Right ventricle myocardium superior (tissue), 1 donor: Measurements from ENCODE around the gene ST3GAL6. TPM values are rescaled to one million over a fixed set of nuclear protein-coding genes. Genes with fewer than 3 reads are reported as not detected.
A peak's percentile ranks its signal among the peaks of the same experiment; 100 is the strongest.

Source experiments
- ATAC-seq: fragments of 200-7000 bp; cut with Tn5 transposase; one replicate; pipeline ENCODE4 v1.9.1; 2020; ENCODE audit warnings: mild to moderate bottlenecking; ENCODE audit not compliant: poor library complexity
- DNase-seq: peaks from one replicate; pipeline ENCODE4 v3.0.0-alpha.2; 2020
- intact Hi-C: fragments of 100-400 bp; cut with DNase I; formaldehyde crosslinking; loops from one replicate; pipeline ENCODE4 v1.11.2; 2022
- total RNA-seq: library from RNA; stranded (reverse); fragmentation: NEBNext Ultra II Directional; extraction: Animal tissue kit (Norgen Biotek cat#: 25700); gene quantifications from one replicate; pipeline ENCODE4 v1.2.1, GENCODE V29; 2021
- donor health status: DM: no; HTN: yes; CAD: no; lungs with severe emphysema.

ST3GAL6 gene
- total RNA-seq, 1 donor from 2014 or later = 34.1 TPM

- DNase-seq (no peak), ATAC-seq (peak; percentile 32)
- intact Hi-C loops = no loop called here
Measured at GRCh38 chr3:98787181-98787580, 24.0 kb downstream of the ST3GAL6 start.

GRCh38 chr3:98788651-98789050, 25.5 kb downstream of the ST3GAL6 start:
- no peak for ATAC-seq
- intact Hi-C loops = no loop called here
- peak; percentile 47 for DNase-seq

DNA sequence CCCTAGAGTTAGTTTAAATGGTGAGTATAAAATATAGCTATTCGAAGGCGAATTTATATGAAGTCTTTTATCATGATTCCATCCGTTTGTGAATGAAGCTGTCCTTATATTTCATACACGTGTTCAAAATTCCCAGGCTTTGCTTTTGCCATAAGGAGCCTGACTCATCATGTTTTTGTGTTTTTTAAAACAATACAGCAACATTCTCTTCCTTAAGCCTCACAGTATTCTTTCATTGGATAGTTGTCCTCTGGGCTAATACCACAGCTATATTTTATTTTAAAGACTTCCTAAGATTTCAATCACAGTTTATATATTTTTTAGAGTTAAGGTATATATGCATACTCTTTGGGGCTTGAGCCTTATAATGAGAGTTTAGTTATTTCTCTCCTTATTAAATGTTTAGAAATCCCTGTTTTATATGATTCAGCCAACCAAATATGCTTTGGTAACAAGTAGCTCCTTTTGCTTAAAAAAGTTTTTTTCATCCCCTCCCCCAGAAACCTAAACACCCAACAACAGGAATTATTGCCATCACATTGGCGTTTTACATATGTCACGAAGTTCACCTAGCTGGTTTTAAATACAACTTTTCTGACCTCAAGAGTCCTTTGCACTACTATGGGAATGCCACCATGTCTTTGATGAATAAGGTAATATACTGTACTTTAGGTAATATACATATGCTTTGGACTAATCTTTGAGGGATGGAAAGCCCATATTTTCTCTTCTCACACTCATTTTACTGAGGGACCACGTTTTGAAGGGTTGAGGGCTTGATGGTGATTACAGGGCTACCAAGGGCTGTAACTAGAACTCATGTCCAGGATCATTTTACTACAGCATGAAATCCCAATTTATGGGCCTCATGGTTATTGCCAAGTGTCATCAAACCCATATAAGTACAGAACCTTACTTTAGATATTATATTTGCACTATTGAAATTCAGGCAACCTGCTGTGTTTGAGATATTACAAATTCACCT, 28.5 kb downstream of the ST3GAL6 start:
- intact Hi-C loops = loop anchor here (5.0 kb wide), 1 partner anchor 59 kb away; no protein-coding TSS in a partner anchor
- ATAC-seq = no peak

GRCh38 chr3:98793971-98794370, 30.8 kb downstream of the ST3GAL6 start:
- ATAC-seq (no peak), DNase-seq (no peak)
- intact Hi-C loops = loop anchor here (5.0 kb wide), 1 partner anchor 62 kb away; no protein-coding TSS in a partner anchor

More for the DNA sequence above, 28.5 kb downstream of the ST3GAL6 start:
- DNase-seq = no peak

- ATAC-seq = no peak
- intact Hi-C loops = loop anchor here (5.0 kb wide), 1 partner anchor 194 kb away; no protein-coding TSS in a partner anchor
- DNase-seq = no peak
Measured at GRCh38 chr3:98796334-98796733, 33.2 kb downstream of the ST3GAL6 start.

DNA sequence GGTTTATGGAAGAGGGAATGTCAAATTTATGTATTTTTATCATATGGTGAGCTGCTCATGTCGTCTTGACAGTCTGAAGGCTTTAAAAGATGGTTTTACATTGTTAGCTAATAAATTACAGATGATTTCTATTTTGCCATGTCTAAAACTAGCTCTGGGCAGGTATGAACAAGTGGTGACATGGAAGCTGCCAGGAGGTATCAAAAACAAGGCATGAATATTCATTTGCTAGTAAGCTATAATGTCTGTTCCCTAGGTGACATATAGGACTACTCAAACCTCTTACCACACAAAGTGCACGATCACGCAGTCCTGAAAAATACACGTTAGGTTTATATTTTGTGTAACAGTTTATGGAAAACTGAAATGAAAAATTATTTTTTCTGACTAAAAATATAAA, 34.8 kb downstream of the ST3GAL6 start:
- DNase-seq (no peak), ATAC-seq (no peak)
- intact Hi-C loops = loop anchor here (5.0 kb wide), 1 partner anchor 196 kb away; no protein-coding TSS in a partner anchor

DNA sequence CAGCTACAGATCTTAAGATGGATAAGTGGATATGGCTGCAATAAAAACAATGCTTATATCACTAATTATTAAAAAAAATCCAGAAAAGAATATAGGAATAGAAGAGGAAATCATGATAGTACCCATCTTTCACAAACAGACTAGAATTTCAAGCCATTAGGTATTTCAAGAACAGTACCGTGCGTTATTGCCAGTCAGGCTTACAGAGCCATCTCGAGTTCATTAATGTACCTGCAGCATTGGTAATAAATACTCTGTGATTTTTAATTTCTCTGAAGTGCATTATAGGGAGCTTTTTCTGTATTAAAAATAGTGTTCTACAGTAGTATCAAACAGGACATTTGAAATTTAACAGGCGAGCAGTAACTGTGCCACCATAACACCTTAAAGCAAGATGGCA, 35.7 kb downstream of the ST3GAL6 start:
- peak; percentile 57 for ATAC-seq
- intact Hi-C loops = loop anchor here (5.0 kb wide), 1 partner anchor 197 kb away; no protein-coding TSS in a partner anchor

GRCh38 chr3:98799479-98799878, 36.3 kb downstream of the ST3GAL6 start:
- ATAC-seq (no peak), DNase-seq (no peak)
- intact Hi-C loops = loop anchor here (5.0 kb wide), 1 partner anchor 197 kb away; no protein-coding TSS in a partner anchor

More for the DNA sequence above, 35.7 kb downstream of the ST3GAL6 start:
- no peak for DNase-seq

DNA sequence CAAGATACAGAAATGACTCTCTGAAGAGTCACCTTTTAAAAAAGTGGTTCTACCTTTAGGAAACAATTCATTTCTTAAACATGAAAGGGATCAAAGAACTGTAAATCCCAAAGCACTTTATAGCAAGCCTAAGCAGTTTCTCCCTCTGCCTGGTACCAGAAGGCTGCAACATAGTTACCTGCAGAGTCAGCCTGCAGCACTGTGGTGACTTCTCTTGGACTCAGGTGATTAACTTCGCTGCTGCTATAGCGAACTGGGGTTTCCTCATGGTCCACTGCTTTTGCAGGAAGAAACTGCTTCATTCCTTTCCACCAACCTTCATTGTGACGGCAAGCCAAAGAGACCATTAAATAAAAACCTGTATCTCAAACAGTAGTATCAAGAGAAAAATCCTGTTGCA, 37.3 kb downstream of the ST3GAL6 start:
- ATAC-seq (no peak), DNase-seq (no peak)
- intact Hi-C loops = no loop called here

GRCh38 chr3:98801043-98801747, 38.1 kb downstream of the ST3GAL6 start:
- intact Hi-C loops = no loop called here
- DNase-seq (no peak), ATAC-seq (no peak)

- DNase-seq = no peak
- intact Hi-C loops = no loop called here
- no peak for ATAC-seq
Measured at GRCh38 chr3:98805571-98805970, 42.4 kb downstream of the ST3GAL6 start.

- intact Hi-C loops = no loop called here
- DNase-seq (no peak), ATAC-seq (no peak)
Measured at GRCh38 chr3:98806521-98806920, 43.4 kb downstream of the ST3GAL6 start.

- no peak for DNase-seq
- no peak for ATAC-seq
- intact Hi-C loops = no loop called here
Measured at GRCh38 chr3:98807011-98807410, 43.9 kb downstream of the ST3GAL6 start.

GRCh38 chr3:98807561-98807960, 44.4 kb downstream of the ST3GAL6 start:
- intact Hi-C loops = no loop called here
- no peak for ATAC-seq

GRCh38 chr3:98808071-98808470, 44.9 kb downstream of the ST3GAL6 start:
- DNase-seq (no peak), ATAC-seq (no peak)
- intact Hi-C loops = no loop called here

More at GRCh38 chr3:98807561-98807960, 44.4 kb downstream of the ST3GAL6 start:
- DNase-seq = no peak

GRCh38 chr3:98809557-98809956, 46.4 kb downstream of the ST3GAL6 start:
- peak; percentile 55 for ATAC-seq
- intact Hi-C loops = no loop called here

DNA sequence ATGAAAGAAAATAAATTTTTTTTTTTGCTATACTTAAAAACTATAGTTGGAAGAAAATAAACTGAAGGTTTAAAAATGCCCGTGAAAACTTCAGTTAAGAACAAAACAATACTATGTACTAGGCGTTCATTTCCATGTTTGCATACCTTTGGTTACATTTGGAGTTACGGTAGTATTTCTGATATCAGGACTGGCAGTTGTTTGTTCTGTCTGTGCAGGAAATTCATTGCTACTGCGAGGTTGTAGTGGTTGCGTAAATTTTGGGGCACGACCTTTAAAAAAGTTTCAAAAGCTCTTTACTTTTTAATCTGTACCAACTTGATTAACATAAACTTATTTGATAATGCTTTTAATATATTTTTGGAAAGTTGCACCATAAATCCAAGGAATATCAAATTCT, 47.9 kb downstream of the ST3GAL6 start:
- intact Hi-C loops = no loop called here
- no peak for DNase-seq
- ATAC-seq = no peak

More at GRCh38 chr3:98809557-98809956, 46.4 kb downstream of the ST3GAL6 start:
- DNase-seq = peak; percentile 44

- ATAC-seq = peak; percentile 77
- intact Hi-C loops = loop anchor here (2.0 kb wide), 1 partner anchor 212 kb away; no protein-coding TSS in a partner anchor
- peak; percentile 39 for DNase-seq
Measured at GRCh38 chr3:98812851-98813374, 49.8 kb downstream of the ST3GAL6 start.
